Umbilical cord (tissue), 2 donors: ENCODE measurements around the gene RALB. TPM values are rescaled to one million over a fixed set of nuclear protein-coding genes. Genes with fewer than 3 reads are reported as not detected.
"Not testable (repeated sequence)": the region's sequence is repeated elsewhere in the genome, so short reads cannot be mapped to it uniquely, and the experiment has no call there.

Source experiments
- DNase-seq: peaks from one replicate; pipeline ENCODE4 v3.0.0-alpha.2; 2015; ENCODE audit warnings: low spot score
- total RNA-seq: library from RNA; depleted of rRNA; stranded (reverse); fragments of >200 nt; gene quantifications from one replicate; pipeline ENCODE4 v1.2.3, GENCODE V29; 2014; ENCODE audit warnings: low replicate concordance; ENCODE audit not compliant: insufficient read depth

Gene RALB
- total RNA-seq, 1 donor from 2014 or later, result 44.5 TPM

- no peak for DNase-seq
Measured at GRCh38 chr2:120243211-120243610, 9.4 kb upstream of the RALB start.

DNA sequence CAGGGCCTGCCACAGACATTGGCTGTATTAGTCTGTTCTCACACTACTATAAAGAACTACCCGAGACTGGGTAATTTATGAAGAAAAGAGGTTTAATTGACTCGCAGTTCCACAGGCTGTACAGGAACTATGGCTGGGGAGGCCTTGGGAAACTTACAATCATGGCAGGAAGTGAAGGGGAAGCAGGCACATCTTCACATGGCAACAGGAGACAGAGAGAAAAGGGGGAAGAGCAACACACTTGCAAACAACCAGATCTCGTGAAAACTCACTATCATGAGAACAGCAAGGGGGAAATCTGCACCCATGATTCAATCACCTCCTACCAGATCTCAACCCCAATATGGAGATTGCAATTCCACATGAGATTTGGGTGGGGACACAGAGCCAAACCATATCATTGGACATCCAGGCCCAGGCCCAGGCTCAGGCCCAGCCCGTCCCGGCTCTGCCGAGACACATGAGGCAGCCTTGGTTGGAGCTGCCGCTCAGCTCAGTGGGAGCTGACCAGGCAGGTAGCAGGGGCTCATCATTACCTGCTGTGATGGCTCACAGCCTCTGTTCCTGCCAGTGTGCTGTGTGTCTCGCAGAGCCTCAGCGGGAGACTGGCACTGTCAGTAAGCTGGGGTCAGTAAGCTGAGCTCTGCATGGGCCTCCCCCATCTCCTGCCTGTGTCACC lies 8.6 kb upstream of the RALB start:
- no peak for DNase-seq

DNA sequence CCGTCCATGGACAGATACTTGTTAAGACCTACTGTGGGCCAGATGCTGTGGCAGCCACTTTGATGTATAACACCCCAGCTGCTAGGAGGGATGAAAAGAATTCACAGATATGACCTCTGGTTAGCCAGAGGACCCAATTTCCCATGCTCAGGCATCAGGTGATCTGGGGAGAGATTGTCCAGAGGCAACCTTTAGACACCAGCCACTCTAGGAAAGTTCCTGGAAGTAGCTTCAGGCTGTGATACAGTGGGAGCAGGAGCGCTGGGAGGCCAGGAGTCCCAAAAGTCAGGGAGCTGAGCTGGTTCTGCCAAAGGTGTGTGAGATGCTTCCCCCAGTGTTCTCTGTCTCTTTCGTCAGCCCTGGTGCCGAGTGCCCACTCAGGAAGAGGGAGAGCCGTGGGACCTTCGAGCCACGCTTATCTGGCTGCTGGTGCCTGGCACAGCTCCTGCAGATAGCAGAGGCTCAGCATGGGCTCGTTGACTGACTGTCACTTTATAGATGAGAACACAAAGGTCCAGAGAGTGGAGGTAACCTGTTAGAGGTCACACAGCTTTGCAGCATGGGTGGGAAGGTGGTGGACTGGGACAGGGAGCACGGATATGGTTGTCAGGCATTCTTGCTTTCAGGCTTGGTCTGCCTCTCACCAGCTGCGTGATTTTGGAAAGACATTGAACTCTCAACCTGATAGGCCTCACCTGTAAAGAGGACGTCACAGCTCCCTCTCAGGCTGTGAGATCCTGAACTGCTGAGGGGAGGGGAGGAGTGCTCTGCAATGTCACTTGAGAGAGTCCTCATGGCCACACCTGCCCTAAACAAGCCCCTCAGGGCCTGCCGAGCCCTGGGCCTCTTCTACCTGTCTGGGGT lies 7.8 kb upstream of the RALB start:
- no peak for DNase-seq

GRCh38 chr2:120245520-120246332 lies 6.9 kb upstream of the RALB start:
- DNase-seq, result peak; percentile 91

DNA sequence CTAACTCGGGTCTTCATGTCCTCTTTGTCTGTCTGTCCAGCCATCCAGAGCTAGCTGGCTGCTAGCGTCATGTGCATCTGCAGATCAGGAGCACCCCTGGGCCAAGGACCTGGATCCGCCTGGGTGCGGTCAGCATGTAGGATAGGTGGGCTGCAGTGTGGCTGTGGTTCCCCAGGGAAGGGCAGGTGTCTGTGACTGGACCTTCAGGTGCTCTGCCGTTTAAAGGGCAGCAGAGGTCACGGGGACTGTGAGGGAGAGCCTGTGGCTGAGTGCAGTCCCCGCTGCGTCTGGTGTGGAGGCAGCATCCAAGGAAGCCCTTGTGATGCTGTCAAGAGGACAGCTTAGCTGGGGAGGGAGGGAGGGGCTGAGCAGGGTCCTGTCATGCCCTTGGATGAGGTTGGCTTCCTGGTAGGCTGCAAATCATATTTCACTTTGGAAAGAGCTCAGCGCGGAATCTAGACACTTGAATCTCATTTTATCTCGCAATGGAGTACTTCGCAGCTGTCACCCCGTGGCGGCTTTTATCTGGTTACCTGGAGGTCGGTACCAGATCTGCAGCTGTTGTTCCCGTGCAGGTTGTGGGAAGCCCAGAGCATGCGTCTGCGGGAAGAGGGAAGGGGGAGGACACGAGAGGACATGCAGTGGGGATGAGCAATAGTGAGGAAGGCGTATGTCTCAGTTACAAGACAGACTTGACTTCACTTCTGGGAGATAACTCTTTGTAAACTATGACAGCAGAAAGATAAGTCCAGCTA lies 5.9 kb upstream of the RALB start:
- peak; percentile 40 for DNase-seq

DNA sequence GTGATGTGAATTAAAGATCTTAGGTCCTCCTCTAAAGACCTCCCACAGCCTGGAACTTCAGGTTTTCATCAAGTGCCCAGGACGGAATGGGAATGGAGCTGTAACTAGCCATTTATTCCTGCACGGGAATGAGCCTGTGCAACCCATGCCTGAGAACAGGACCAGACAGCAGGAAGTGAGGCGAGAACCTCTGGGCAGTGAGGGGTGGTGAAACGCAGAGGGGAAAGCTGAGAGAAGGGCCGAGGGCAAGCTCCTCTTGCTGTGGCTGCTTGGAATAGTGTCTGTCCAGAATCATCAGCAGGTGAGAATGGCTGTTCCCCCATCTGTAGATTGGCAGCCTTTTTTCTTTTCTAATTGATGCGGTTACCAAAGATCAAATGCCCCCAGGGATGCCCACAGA lies 4.8 kb upstream of the RALB start:
- no peak for DNase-seq

DNA sequence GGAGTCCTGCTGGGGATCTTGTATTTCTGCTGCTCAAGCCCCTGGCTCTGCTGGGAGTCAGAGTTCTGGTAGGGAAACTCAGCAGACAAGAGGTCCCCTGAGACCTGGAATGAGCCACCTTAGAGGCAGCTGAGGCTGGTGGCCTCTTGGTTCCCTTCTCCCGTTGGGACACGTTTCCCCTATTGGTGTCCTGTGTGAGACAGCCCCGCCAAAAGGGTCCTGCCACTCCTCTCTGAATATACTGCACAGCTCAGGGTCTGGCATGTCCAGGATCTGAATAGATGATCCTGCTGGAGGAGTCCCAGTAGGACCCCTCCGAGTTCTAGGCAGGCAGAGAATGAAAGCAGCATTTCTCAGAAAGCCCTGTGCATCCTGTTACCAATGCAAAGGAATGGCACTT lies 2.0 kb upstream of the RALB start:
- DNase-seq, result no peak

- DNase-seq, result no peak
Measured at GRCh38 chr2:120251078-120251477, 1.6 kb upstream of the RALB start.

- no peak for DNase-seq
Measured at GRCh38 chr2:120251880-120252224, 800 bp upstream of the RALB start.

- peak; percentile 87 for DNase-seq
Measured at GRCh38 chr2:120253021-120253882, 600 bp downstream of the RALB start.

GRCh38 chr2:120254178-120254577 lies 1.5 kb downstream of the RALB start:
- no peak for DNase-seq

GRCh38 chr2:120255071-120255470 lies 2.4 kb downstream of the RALB start:
- DNase-seq, result no peak

DNA sequence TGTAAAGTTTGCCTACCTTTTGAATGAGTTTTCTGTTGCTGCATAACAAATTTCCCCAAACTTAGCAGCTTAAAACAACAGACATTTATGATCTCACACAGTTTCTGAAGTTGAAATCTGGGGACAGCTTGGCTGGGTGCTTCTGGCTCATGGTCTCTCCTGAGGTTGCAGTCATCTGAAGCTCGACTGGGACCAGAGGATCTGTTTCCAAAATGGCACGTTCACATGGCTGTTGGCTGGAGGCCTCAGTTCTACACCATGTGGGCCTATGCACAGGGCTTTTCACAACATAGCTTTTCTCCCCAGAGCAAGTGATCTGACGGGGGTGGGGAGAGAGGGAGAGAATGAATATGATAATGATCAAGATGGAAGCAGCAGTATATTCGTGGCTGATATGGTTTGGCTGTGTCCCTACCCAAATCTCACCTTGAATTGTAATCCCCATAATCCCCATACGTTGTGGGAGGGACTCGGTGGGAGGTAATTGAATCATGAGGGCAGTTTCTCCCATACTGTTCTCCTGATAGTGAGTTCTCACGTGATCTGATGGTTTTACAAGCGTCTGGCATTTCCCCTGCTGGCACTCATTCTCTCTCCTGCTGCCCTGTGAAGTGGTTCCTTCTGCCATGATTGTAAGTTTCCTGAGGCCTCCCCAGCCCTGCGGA lies 3.5 kb downstream of the RALB start:
- DNase-seq, result no peak

DNA sequence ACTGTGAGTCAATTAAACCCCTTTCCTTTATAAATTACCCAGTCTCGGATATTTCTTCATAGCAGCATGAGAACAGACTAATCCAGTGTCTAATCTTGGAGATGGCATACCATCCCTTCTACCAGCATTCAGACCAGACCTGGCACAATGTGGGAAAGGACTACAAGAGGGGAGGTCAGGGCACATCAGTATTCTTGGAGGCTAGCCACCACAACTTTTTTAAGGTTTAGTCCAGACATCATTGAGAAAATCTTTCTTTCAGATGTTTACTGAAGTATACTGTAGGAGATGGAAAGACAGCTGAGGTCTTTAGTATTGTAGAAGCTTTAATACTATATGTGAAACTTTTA lies 4.0 kb downstream of the RALB start:
- DNase-seq, result no peak

DNA sequence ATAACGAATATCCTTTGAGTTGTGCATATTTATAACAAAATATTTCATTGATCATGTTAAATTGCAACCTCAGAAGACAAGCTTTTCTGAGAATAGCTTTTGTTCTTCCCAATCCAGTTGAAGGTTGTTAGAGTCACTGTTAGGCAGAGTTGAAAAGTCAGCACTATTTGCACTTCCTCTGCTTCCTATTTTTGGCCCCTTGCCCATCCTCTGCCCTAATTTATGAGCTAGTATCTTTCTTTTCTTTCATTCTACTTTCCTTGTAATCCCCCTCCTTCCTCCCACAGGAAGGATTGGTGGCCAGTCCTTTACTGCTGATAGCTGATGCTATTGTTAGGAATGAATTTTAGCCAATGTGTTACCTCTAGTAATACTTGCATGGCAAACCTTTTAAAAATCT lies 4.9 kb downstream of the RALB start:
- DNase-seq, result no peak

- no peak for DNase-seq
Measured at GRCh38 chr2:120258196-120258595, 5.5 kb downstream of the RALB start.

DNA sequence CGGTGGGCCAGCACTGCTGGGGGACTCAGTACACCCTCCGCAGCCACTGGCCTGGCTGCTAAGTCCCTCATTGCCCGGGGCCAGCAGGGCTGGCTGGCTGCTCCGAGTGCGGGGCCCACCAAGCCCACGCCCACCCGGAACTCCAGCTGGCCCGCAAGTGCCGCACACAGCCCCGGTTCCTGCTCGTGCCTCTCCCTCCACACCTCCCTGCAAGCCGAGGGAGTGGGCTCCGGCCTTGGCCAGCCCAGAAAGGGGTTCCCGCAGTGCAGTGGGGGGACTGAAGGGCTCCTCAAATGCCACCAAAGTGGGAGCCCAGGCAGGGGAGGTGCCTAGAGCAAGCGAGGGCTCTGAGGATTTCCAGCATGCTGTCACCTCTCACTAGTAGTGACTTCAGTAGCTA lies 7.3 kb downstream of the RALB start:
- not testable (repeated sequence) for DNase-seq

DNA sequence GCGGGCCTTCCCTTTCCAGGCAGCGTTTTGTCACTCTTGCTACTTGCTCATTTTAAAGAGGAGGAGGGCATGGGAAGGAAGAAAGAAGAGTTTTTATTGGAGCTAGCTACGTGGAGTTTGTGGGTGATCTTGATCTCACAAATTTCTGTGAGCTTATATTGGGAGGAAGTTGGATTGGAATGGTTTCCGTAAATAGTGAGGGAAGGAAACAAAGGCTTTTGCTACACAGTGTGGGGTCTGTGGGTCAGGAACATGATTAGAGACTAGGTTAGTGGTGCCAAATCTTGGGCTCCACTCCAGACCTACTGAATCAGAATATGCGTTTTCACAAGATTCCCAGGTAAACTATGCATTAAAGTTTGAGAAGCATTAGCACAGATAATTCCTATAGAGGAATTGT lies 8.1 kb downstream of the RALB start:
- DNase-seq, result no peak

- no peak for DNase-seq
Measured at GRCh38 chr2:120261387-120262006, 8.8 kb downstream of the RALB start.

- no peak for DNase-seq
Measured at GRCh38 chr2:120262150-120262549, 9.5 kb downstream of the RALB start.
